ENCODE results near the gene IARS2. TPM values are rescaled to one million over a fixed set of nuclear protein-coding genes. Genes with fewer than 3 reads are reported as not detected.
"Not testable (repeated sequence)": the region's sequence is repeated elsewhere in the genome, so short reads cannot be mapped to it uniquely, and the experiment has no call there.

IARS2 gene
- total RNA-seq, 2 donors from 2014 or later = 44.2 to 71.3 TPM

GRCh38 chr1:220166853-220167252, 72.9 kb downstream of the IARS2 start:
- peaks cover 57% of the 10 kb centered on the region for H3K36me3 ChIP-seq
- TF ChIP-seq CTCF (IDR thresholded peaks at IDR 0.05) = no peak

GRCh38 chr1:220169887-220170286, 76.0 kb downstream of the IARS2 start:
- H3K36me3 ChIP-seq = peaks cover 60% of the 10 kb centered on the region
- H3K27me3 ChIP-seq; H3K4me1 ChIP-seq; H3K9me3 ChIP-seq; DNase-seq (ENCODE audit: low spot score); H3K27ac ChIP-seq; H3K4me3 ChIP-seq: not testable (repeated sequence)

More at GRCh38 chr1:220166853-220167252, 72.9 kb downstream of the IARS2 start:
- DNase-seq (ENCODE audit: low spot score) = no peak
- Histone ChIP-seq H3K27me3 (no peaks in the 10 kb centered on the region), H3K4me1 (no peaks in the 10 kb centered on the region), H3K9me3 (no peaks in the 10 kb centered on the region), H3K4me3 (no peak overlapping the region), H3K27ac (no peak overlapping the region)

GRCh38 chr1:220170836-220171526, 77.0 kb downstream of the IARS2 start:
- H3K9me3 ChIP-seq = no peaks in the 10 kb centered on the region
- peaks cover 50% of the 10 kb centered on the region for H3K36me3 ChIP-seq
- TF ChIP-seq CTCF (IDR thresholded peaks at IDR 0.05) = no peak
- no peaks in the 10 kb centered on the region for H3K4me1 ChIP-seq
- no peak for DNase-seq (ENCODE audit: low spot score)
- H3K4me3 ChIP-seq = no peak overlapping the region
- no peaks in the 10 kb centered on the region for H3K27me3 ChIP-seq
- no peak overlapping the region for H3K27ac ChIP-seq

GRCh38 chr1:220176540-220176939, 82.6 kb downstream of the IARS2 start:
- peaks cover 21% of the 10 kb centered on the region for H3K36me3 ChIP-seq
- H3K4me3 ChIP-seq = no peak overlapping the region
- no peaks in the 10 kb centered on the region for H3K9me3 ChIP-seq
- H3K4me1 ChIP-seq = no peaks in the 10 kb centered on the region
- no peak for DNase-seq (ENCODE audit: low spot score)
- H3K27ac ChIP-seq = no peak overlapping the region
- TF ChIP-seq CTCF (IDR thresholded peaks at IDR 0.05) = no peak
- no peaks in the 10 kb centered on the region for H3K27me3 ChIP-seq

- TF ChIP-seq CTCF (IDR thresholded peaks at IDR 0.05) = no peak
- H3K36me3 ChIP-seq = peaks cover 21% of the 10 kb centered on the region
Observed at GRCh38 chr1:220182111-220182510, 88.2 kb downstream of the IARS2 start.

GRCh38 chr1:220182656-220183055, 88.7 kb downstream of the IARS2 start:
- H3K36me3 ChIP-seq = peaks cover 20% of the 10 kb centered on the region

More at GRCh38 chr1:220182111-220182510, 88.2 kb downstream of the IARS2 start:
- H3K4me1 ChIP-seq = no peaks in the 10 kb centered on the region
- H3K27ac ChIP-seq = no peak overlapping the region
- H3K4me3 ChIP-seq = no peak overlapping the region
- H3K27me3 ChIP-seq = no peaks in the 10 kb centered on the region
- no peaks in the 10 kb centered on the region for H3K9me3 ChIP-seq
- no peak for DNase-seq (ENCODE audit: low spot score)

More at GRCh38 chr1:220182656-220183055, 88.7 kb downstream of the IARS2 start:
- H3K4me1 ChIP-seq = no peaks in the 10 kb centered on the region
- no peak overlapping the region for H3K27ac ChIP-seq
- no peaks in the 10 kb centered on the region for H3K27me3 ChIP-seq
- H3K4me3 ChIP-seq = no peak overlapping the region
- H3K9me3 ChIP-seq = no peaks in the 10 kb centered on the region
- no peak for TF ChIP-seq CTCF (IDR thresholded peaks at IDR 0.05)
- DNase-seq (ENCODE audit: low spot score) = no peak

Data from right atrium auricular region (tissue), 2 donors.